Effector memory CD4-positive, alpha-beta T cell (primary cell): ENCODE measurements around the gene LOXL3.

Experiments
- DNase-seq, 3 donors: peaks; one replicate each; pipeline ENCODE4 v3.0.0-alpha.2; 2020
- H3K27ac ChIP-seq: 2 replicates; pipeline ENCODE4 v1.7.0; 2013; ENCODE audit warnings: mild to moderate bottlenecking, low read length, moderate library complexity; ENCODE audit not compliant: insufficient read depth, poor library complexity, severe bottlenecking
- H3K27me3 ChIP-seq: replicated peaks from 2 replicates; pipeline ENCODE4 v1.7.0; 2013; ENCODE audit warnings: mild to moderate bottlenecking, low read length; ENCODE audit not compliant: insufficient read depth, control insufficient read depth, poor library complexity, severe bottlenecking
- H3K36me3 ChIP-seq: 2 replicates; pipeline ENCODE4 v1.7.0; 2013; ENCODE audit warnings: mild to moderate bottlenecking, low read length, moderate library complexity; ENCODE audit not compliant: control insufficient read depth, insufficient read depth
- H3K4me1 ChIP-seq: 2 replicates; pipeline ENCODE4 v1.7.0; 2013; ENCODE audit warnings: low read length, mild to moderate bottlenecking; ENCODE audit not compliant: control insufficient read depth, insufficient read depth, poor library complexity, severe bottlenecking
- H3K4me3 ChIP-seq: 2 replicates; pipeline ENCODE4 v1.7.0; 2013; ENCODE audit warnings: low read length, low read depth, mild to moderate bottlenecking; ENCODE audit not compliant: insufficient read depth, poor library complexity, severe bottlenecking
- H3K9me3 ChIP-seq: 2 replicates; pipeline ENCODE4 v1.7.0; 2013; ENCODE audit warnings: mild to moderate bottlenecking, low read length, moderate library complexity; ENCODE audit not compliant: control insufficient read depth

The LOXL3 gene

GRCh38 chr2:74516650-74517049 lies 37.1 kb downstream of the LOXL3 start:
- H3K27me3 ChIP-seq: peaks cover 58% of the 10 kb centered on the region
- no peaks in the 10 kb centered on the region for H3K36me3 ChIP-seq
- no peaks in the 10 kb centered on the region for H3K9me3 ChIP-seq
- H3K4me3 ChIP-seq: peak overlapping the region; percentile 58
- H3K4me1 ChIP-seq: peaks cover 36% of the 10 kb centered on the region
- no peak overlapping the region for H3K27ac ChIP-seq
- no peak for DNase-seq

DNA sequence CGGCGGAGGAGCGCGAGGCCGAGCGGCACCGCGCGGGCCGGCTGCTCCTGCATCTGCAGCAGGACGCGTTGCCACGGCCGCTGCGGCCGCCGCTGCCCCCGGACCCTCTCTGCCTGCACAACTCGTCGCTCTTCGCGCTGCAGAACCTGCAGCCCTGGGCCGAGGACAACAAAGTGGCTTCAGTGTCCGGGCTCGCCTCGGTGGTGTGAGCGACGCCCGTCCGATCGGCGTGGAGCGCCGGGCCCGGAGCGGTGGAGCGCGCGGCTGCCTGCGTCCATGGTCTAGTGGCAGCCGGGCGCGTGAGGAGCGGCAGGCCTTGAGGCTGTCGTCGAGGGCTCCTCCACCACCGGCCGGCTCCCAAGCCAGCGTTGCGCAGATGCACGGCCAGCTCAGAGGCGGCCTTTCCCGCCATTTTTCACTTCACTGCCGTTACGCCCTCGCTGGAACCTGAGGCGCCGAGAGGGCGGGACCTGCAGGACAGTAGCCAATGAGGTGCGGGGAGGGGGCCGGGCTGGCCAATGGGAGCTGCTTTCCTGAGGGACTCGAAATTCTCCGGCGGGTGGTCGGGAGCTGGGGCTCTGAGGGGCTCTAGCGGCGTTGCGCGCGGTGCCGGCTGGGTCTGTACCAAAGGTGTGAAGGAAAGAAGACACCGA lies 37.6 kb downstream of the LOXL3 start:
- no peaks in the 10 kb centered on the region for H3K9me3 ChIP-seq
- DNase-seq: peak; percentile 41 to 60 (median 58)
- peaks cover 58% of the 10 kb centered on the region for H3K27me3 ChIP-seq
- no peak overlapping the region for H3K27ac ChIP-seq
- H3K4me3 ChIP-seq: peak overlapping the region; percentile 58
- no peaks in the 10 kb centered on the region for H3K36me3 ChIP-seq
- peaks cover 36% of the 10 kb centered on the region for H3K4me1 ChIP-seq

DNA sequence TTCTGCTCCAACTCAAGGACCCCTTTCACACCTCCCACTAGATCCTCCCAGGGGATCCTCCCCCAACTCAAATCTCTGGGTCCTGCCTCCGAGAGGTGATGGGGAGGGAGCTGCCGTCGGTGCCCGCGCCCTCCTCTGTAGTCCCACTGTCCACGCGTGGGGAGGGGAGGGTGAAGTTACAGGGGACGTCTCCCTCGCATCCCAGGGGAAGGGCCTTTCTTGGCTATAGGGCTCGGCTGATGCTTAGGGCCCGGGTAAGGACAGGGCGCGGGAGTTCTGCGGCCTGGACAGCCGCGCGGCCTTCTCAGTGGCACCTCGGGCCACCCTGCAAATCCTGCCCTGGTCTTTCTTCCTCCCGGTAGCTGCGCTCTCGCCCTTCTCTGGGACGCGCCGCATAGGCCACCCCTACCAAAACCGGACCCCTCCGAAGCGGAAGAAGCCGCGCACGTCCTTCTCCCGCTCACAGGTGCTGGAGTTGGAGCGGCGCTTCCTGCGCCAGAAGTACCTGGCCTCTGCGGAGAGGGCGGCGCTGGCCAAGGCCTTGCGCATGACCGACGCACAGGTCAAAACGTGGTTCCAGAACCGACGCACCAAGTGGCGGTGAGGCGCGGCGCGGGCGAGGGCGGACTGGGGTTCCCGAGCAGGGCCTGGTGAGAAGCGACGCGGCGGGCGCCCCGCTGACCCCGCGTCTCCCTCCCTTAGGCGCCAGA lies 38.3 kb downstream of the LOXL3 start:
- H3K36me3 ChIP-seq: no peaks in the 10 kb centered on the region
- H3K9me3 ChIP-seq: no peaks in the 10 kb centered on the region
- peak overlapping the region; percentile 58 for H3K4me3 ChIP-seq
- peaks cover 36% of the 10 kb centered on the region for H3K4me1 ChIP-seq
- no peak for DNase-seq
- peaks cover 58% of the 10 kb centered on the region for H3K27me3 ChIP-seq
- H3K27ac ChIP-seq: no peak overlapping the region

DNA sequence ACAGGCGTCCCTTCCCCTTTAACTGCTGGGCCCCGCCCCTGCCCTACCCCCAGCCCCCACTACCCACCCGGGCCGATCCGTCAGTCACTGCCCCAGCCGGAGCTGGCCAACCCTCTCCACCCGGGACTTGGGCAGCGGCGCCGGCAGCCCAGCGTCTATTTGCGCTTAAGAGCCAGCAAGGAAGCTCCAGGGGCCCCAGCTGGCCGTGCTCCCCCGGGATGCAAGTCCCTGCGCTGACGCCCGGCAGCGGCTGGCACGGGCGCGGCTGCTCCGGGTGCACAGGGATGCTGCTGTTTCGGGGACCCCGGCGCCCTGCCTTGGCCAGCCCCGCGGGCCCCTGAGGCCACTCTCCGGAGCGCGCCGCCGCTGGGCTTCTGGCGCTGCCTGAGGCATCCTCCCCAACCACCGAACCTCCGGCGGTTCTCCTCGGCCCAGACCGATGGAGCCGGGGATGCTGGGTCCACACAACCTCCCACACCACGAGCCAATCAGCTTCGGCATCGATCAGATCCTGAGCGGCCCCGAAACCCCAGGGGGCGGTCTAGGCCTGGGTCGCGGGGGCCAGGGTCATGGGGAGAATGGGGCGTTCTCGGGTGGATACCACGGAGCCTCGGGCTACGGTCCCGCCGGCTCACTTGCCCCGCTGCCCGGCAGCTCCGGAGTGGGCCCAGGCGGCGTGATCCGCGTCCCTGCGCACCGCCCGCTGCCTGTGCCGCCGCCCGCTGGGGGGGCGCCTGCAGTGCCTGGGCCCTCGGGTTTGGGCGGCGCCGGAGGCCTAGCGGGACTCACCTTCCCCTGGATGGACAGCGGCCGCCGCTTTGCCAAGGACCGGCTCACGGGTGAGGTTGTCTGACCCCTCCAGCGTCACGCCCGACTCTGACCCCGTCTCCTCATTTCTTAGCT lies 39.1 kb downstream of the LOXL3 start, which contains the start of gene TLX2:
TSS of gene TLX2 (plus strand) at position 83 of the 903 bp plus-strand sequence. CDS start at position 440, 357 bp downstream.
- DNase-seq: no peak
- Histone ChIP-seq H3K36me3 (no peaks in the 10 kb centered on the region), H3K4me3 (peak within 1 kb of the TSS; percentile 58), H3K9me3 (no peaks in the 10 kb centered on the region), H3K27ac (no peak within 1 kb of the TSS), H3K4me1 (peaks cover 36% of the 10 kb centered on the region), H3K27me3 (peaks cover 55% of the 10 kb centered on the region)

DNA sequence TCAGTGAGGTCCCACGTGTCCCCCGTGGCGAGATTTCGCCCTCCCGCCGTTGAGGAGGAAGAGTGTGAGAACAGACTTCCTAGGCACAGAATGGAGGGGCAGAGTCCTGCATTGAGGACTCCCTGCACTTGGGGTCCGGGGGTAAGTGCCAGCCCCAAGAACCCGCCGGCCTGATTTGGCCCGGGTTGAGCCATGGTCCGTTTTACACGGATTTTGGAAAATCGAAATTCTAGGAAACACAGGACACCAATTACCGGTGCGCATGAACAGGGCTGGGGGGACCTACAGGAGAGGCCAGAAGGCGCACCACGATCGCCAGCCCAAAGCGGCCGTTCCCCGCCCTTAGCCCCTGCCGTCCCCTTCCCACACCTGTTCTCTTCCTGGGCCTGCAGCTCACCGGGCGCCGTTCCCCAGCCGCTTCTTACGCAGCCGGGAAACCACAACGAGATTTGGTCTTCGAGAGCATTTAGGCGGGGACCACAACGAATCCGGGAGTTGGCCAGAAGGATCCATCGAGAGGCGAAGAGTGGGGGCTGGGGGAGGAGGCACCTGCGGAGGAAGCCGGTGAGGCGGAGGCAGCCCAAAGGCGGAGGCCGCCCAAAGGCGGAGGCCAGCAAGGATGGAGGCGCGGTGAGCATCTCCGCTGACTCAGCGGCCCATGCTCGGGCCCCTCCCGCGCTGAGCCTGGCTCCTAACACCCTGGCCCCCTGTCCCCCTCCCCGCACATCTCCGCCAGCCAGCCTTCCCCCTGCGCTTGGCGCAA lies 40.0 kb downstream of the LOXL3 start:
- no peaks in the 10 kb centered on the region for H3K9me3 ChIP-seq
- H3K27ac ChIP-seq: no peak overlapping the region
- DNase-seq: no peak
- H3K4me3 ChIP-seq: peak overlapping the region; percentile 58
- H3K4me1 ChIP-seq: peaks cover 36% of the 10 kb centered on the region
- H3K36me3 ChIP-seq: no peaks in the 10 kb centered on the region
- H3K27me3 ChIP-seq: peaks cover 47% of the 10 kb centered on the region

DNA sequence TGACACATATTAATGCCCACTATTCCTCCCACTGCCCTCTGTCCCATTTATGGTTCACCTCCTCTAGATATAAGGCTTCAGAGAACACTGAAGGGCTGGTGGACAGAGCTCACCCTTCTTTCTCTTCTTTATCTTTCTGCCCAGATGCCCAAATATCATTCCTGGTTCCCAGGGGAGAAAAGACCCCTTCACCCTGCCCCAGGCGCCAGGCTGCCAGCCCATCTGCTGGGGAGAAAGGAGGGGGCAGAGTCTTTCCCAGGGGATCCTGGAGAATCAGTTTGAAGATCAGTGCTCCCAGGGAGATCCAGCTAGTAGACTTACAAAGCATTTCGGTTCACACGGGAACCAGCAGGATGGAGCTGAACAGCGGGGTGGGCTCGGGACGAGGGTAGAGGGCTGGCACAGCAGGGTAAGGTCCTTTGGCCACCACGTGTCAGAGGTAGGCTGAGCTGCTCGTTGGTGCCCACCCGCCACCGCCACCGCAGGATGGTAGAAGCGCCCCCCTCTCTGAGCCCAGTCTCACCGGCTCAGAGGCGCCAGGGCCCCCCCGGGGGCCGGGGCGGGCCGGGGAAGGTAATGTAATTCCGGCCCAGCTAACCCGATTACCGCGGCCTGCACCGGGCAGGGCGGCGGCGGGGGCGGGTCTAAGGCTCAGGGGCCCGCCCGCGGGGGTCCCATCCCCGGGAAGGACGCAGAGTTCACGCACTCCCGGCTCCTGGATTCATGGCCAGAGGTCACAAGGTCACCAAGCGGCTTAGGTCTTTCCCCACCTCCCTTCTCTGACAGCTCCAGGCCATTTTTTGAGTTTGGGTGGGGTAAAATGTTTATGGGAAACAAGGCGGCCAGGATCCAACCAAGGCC lies 40.8 kb downstream of the LOXL3 start:
- Histone ChIP-seq H3K36me3 (no peaks in the 10 kb centered on the region), H3K4me3 (no peak overlapping the region), H3K4me1 (peaks cover 39% of the 10 kb centered on the region), H3K27me3 (peaks cover 41% of the 10 kb centered on the region), H3K9me3 (no peaks in the 10 kb centered on the region), H3K27ac (no peak overlapping the region)
- no peak for DNase-seq

DNA sequence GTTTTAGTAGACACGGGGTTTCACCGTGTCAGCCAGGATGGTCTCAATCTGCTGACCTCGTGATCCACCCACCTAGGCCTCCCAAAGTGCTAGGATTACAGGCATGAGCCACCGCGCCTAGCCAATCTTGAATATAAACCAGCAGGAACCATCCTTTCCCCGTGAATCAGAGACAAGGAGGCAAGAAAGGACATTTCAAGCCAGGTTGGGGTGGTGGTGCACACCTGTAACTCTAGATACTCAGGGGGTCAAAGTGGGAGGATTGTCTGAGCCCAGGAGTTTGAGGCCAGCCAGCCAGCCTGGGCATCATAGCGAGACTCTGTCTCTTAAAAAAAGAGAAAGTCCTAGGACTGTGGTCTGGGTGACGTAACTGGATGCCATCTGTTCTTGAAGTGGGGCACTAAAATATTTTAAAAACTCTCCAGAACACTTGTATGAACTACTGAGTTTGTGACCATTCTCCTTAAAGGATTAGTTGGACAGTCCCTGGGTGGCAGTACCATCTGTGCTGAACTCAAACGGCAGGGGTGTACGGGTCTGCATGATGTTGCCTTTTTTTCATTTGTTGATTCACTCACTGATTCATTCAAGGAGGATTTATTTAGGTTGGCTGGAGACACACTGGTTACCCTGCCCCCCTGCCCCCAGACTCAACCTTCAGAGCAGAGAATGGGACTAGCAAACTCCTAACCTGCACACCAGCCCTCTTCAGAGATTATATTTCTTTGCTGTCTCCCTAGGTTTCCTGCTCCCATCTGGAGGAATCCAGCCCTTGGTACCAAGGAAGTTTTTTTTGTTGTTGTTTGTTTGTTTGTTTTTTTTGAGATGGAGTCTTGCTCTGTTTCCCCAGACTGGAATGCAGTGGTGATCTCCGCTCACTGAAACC lies 42.4 kb downstream of the LOXL3 start:
- DNase-seq: no peak
- H3K36me3 ChIP-seq: no peaks in the 10 kb centered on the region
- H3K27me3 ChIP-seq: peaks cover 26% of the 10 kb centered on the region
- H3K9me3 ChIP-seq: no peaks in the 10 kb centered on the region
- H3K4me3 ChIP-seq: no peak overlapping the region
- no peak overlapping the region for H3K27ac ChIP-seq
- H3K4me1 ChIP-seq: peaks cover 46% of the 10 kb centered on the region

GRCh38 chr2:74510272-74510671 lies 43.5 kb downstream of the LOXL3 start:
- no peak overlapping the region for H3K4me3 ChIP-seq
- H3K27ac ChIP-seq: no peak overlapping the region
- DNase-seq: no peak
- peaks cover 15% of the 10 kb centered on the region for H3K27me3 ChIP-seq
- H3K9me3 ChIP-seq: no peaks in the 10 kb centered on the region
- H3K4me1 ChIP-seq: peaks cover 38% of the 10 kb centered on the region
- peaks cover 8% of the 10 kb centered on the region for H3K36me3 ChIP-seq
